SU-DHL-6 (cell line): Measurements from ENCODE around the gene GPN2.

ENCODE experiments used
- H2AFZ ChIP-seq: fragments of 200-600 bp; sonication (generic); 2 replicates; pipeline ENCODE4 v1.6.1; 2014; ENCODE audit warnings: low read depth, mild to moderate bottlenecking, moderate library complexity, mixed read lengths, antibody characterized with exemption, low read length; ENCODE audit not compliant: severe bottlenecking
- H3F3A ChIP-seq: fragments of 200-600 bp; shearing (Covaris generic); 2 replicates; pipeline ENCODE4 v1.6.0; 2016; ENCODE audit warnings: antibody characterized with exemption, mild to moderate bottlenecking; ENCODE audit not compliant: insufficient read depth
- H3K27ac ChIP-seq: fragments of 200-600 bp; sonication (generic); 2 replicates; pipeline ENCODE4 v1.5.1; 2016; ENCODE audit warnings: low read depth, mild to moderate bottlenecking, low read length, moderate library complexity, mixed read lengths
- H3K27me3 ChIP-seq: fragments of 200-600 bp; sonication (generic), shearing (Covaris generic); 2 replicates; pipeline ENCODE4 v1.6.0; 2014; ENCODE audit warnings: mild to moderate bottlenecking, low read length
- H3K36me3 ChIP-seq: fragments of 200-600 bp; sonication (generic); 2 replicates; pipeline ENCODE4 v1.6.1; 2014; ENCODE audit warnings: mild to moderate bottlenecking, low read length, mixed read lengths
- H3K4me2 ChIP-seq: fragments of 300-600, 200-600 bp; shearing (Covaris generic), sonication (generic); 2 replicates; pipeline ENCODE4 v1.6.0; 2014; ENCODE audit warnings: low read length, low read depth, mild to moderate bottlenecking; ENCODE audit not compliant: poor library complexity, severe bottlenecking
- H3K4me3 ChIP-seq: fragments of 200-600 bp; sonication (generic); 2 replicates; pipeline ENCODE4 v1.5.1; 2014; ENCODE audit warnings: antibody characterized with exemption, low read length, mild to moderate bottlenecking, mixed read lengths; ENCODE audit not compliant: insufficient read depth, poor library complexity, severe bottlenecking
- H3K79me2 ChIP-seq: fragments of 200-600 bp; sonication (generic); 2 replicates; pipeline ENCODE4 v1.6.1; 2014; ENCODE audit warnings: mild to moderate bottlenecking, low read length, moderate library complexity; ENCODE audit not compliant: insufficient read depth
- H3K9ac ChIP-seq: fragments of 200-600 bp; sonication (generic); 2 replicates; pipeline ENCODE4 v1.7.0; 2014; ENCODE audit warnings: mild to moderate bottlenecking, low read length
- H3K9me2 ChIP-seq: fragments of 200-600 bp; sonication (generic); replicated peaks from 2 replicates; pipeline ENCODE4 v1.6.1; 2014; ENCODE audit warnings: low read length; ENCODE audit not compliant: insufficient read depth
- H3K9me3 ChIP-seq: fragments of 200-600 bp; sonication (generic); 2 replicates; pipeline ENCODE4 v1.6.1; 2014; ENCODE audit warnings: low read length, mixed read lengths; ENCODE audit not compliant: insufficient read depth
- H4K20me1 ChIP-seq: fragments of 200-600 bp; sonication (generic); 2 replicates; pipeline ENCODE4 v1.6.1; 2014; ENCODE audit warnings: low read depth, mild to moderate bottlenecking, antibody characterized with exemption, low read length, moderate library complexity, mixed read lengths
- CTCF ChIP-seq: fragments of 200-600 bp; sonication (generic); IDR thresholded peaks from one replicate; pipeline ENCODE4 v1.5.1; 2017; ENCODE audit warnings: antibody characterized with exemption, mild to moderate bottlenecking, low read length, moderate library complexity; ENCODE audit not compliant: insufficient read depth, poor library complexity, severe bottlenecking
- EZH2phosphoT487 ChIP-seq: fragments of 200-600 bp; sonication (generic), shearing (Covaris generic); conservative IDR thresholded peaks from 2 replicates; pipeline ENCODE4 v1.6.1; 2018; ENCODE audit warnings: mild to moderate bottlenecking, antibody characterized with exemption, low read length, moderate library complexity, mixed read lengths

GPN2 gene

DNA sequence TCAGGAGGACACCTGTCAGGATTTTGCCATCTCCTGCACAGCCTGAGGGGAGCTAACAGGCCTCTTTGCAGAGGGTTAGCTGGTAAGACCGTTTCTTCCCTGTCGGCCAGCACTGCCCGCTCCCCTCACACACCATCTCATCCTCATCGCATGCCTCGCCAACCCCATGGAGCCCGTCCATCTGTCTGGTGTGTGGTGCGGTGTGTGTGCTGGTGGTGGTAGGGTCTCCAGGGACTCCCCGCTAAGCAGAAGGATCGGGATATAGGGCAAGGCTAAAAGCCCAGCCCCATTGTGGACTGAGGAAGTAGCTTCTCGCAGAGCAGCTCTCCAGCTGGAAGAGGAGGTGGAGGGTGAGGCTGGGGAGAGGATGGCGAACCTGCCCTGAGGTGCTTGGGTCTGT is 33.9 kb downstream of the GPN2 start:
- TF ChIP-seq CTCF (no peak), EZH2phosphoT487 (no peak)

DNA sequence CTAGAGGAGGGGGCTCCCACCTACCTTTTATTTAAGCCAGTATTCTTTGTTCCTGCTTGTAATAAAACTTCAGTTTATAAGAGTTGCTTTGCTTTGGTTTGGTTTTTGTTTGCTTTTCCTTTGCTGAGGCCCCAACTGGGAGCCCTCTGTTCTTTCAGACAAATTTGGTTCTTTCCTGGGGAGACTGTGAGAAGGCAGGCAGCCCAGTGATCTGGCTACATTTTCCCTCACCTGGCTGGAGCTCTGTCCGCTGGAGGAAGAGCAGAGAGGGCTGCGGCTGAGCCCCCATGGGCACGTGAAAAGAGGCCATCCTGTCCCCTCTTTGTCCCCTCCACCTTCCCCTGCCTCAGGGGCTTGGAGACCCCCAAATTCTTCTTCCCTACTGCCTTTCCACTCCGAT is 34.4 kb downstream of the GPN2 start:
- no peaks in the 10 kb centered on the region for H3K27me3 ChIP-seq
- no peaks in the 10 kb centered on the region for H3K36me3 ChIP-seq
- no peak overlapping the region for H3K4me3 ChIP-seq
- H3K9me3 ChIP-seq, result no peaks in the 10 kb centered on the region
- no peak overlapping the region for H3K27ac ChIP-seq
- H3F3A ChIP-seq, result no peaks in the 10 kb centered on the region
- TF ChIP-seq CTCF, result no peak
- TF ChIP-seq EZH2phosphoT487, result no peak
- no peak overlapping the region for H3K9ac ChIP-seq
- H3K4me2 ChIP-seq, result no peak overlapping the region
- no peaks in the 10 kb centered on the region for H3K9me2 ChIP-seq
- H3K79me2 ChIP-seq, result no peaks in the 10 kb centered on the region
- H2AFZ ChIP-seq, result no peak overlapping the region
- H4K20me1 ChIP-seq, result no peaks in the 10 kb centered on the region

More for the DNA sequence above, 33.9 kb downstream of the GPN2 start:
- Histone ChIP-seq H3K27me3 (no peaks in the 10 kb centered on the region), H3K79me2 (no peaks in the 10 kb centered on the region), H3K4me3 (no peak overlapping the region), H3K27ac (no peak overlapping the region), H3K9me2 (no peaks in the 10 kb centered on the region), H2AFZ (no peak overlapping the region), H4K20me1 (no peaks in the 10 kb centered on the region), H3K9me3 (no peaks in the 10 kb centered on the region), H3F3A (no peaks in the 10 kb centered on the region), H3K9ac (no peak overlapping the region), H3K36me3 (no peaks in the 10 kb centered on the region), H3K4me2 (no peak overlapping the region)

GRCh38 chr1:26854906-26855305 is 35.2 kb downstream of the GPN2 start:
- H3K9ac ChIP-seq, result no peak overlapping the region
- no peak overlapping the region for H3K27ac ChIP-seq
- H3K4me2 ChIP-seq, result no peak overlapping the region

More at GRCh38 chr1:26854906-26855305, 35.2 kb downstream of the GPN2 start:
- Histone ChIP-seq H3K36me3 (no peaks in the 10 kb centered on the region), H3K9me3 (no peaks in the 10 kb centered on the region), H3K4me3 (no peak overlapping the region), H4K20me1 (no peaks in the 10 kb centered on the region), H3K79me2 (no peaks in the 10 kb centered on the region), H3K9me2 (no peaks in the 10 kb centered on the region), H3K27me3 (no peaks in the 10 kb centered on the region), H3F3A (no peaks in the 10 kb centered on the region), H2AFZ (no peak overlapping the region)
- TF ChIP-seq CTCF, result no peak
- no peak for TF ChIP-seq EZH2phosphoT487
